Activated CD4-positive, alpha-beta memory T cell treated with anti-CD3 and anti-CD28 coated beads for 36 hours (primary cell): ENCODE results near the gene POLD2. TPM values are rescaled to one million over a fixed set of nuclear protein-coding genes. Genes with fewer than 3 reads are reported as not detected.
A peak's percentile ranks its signal among the peaks of the same experiment; 100 is the strongest.

Experiments
- CTCF ChIA-PET: fragments of 350-600 bp; sonication (Branson Sonifier 250); formaldehyde crosslinking; loops from one replicate; lab custom pipeline; 2021; ENCODE audit warnings: antibody characterized with exemption, inconsistent platforms; lab: Charles Lee
- POLR2A ChIA-PET: fragments of 350-600 bp; sonication (Branson Sonifier 250); formaldehyde crosslinking; loops from one replicate; lab custom pipeline; 2021; ENCODE audit warnings: antibody characterized with exemption; lab: Charles Lee
- DNase-seq: peaks from one replicate; pipeline ENCODE4 v3.0.0-alpha.2; 2020
- H3K27ac Mint-ChIP-seq: one replicate; pipeline ENCODE4 v1.8.0; 2021; ENCODE audit warnings: mixed read lengths
- H3K27me3 Mint-ChIP-seq: one replicate; pipeline ENCODE4 v1.8.0; 2021; ENCODE audit warnings: mixed read lengths
- H3K36me3 Mint-ChIP-seq: one replicate; pipeline ENCODE4 v1.8.0; 2021; ENCODE audit warnings: mixed read lengths
- H3K4me1 Mint-ChIP-seq: one replicate; pipeline ENCODE4 v1.8.0; 2021; ENCODE audit warnings: low read depth, mixed read lengths
- H3K4me3 Mint-ChIP-seq: one replicate; pipeline ENCODE4 v1.8.0; 2021; ENCODE audit warnings: mild to moderate bottlenecking, mixed read lengths
- H3K9me3 Mint-ChIP-seq: one replicate; pipeline ENCODE4 v1.8.0; 2021; ENCODE audit warnings: mixed read lengths
- intact Hi-C: fragments of 100-400 bp; cut with micrococcal nuclease; formaldehyde crosslinking; loops from one replicate; pipeline ENCODE4 v1.15.1; 2023
- total RNA-seq, 2 experiments: library from RNA; stranded (reverse); gene quantifications; one replicate each; pipeline ENCODE4 v1.2.3, GENCODE V29; 2021

The POLD2 gene
- total RNA-seq, 2 experiments from 2014 or later = 189 to 212 TPM

- Mint-ChIP-seq H3K27me3 (no peaks in the 10 kb centered on the region), H3K36me3 (peaks cover 46% of the 10 kb centered on the region), H3K4me3 (no peak overlapping the region), H3K4me1 (peaks cover 21% of the 10 kb centered on the region), H3K9me3 (no peaks in the 10 kb centered on the region), H3K27ac (no peak overlapping the region)
- ChIA-PET POLR2A (interaction anchor here (1.0 to 1.3 kb wide), 2 partner anchors 8 to 11 kb away, joined by 3 to 4 read pairs; no protein-coding TSS in a partner anchor), CTCF (interaction anchor here (0.9 to 1.0 kb wide), 2 partner anchors 11 to 24 kb away, joined by 3 read pairs; no protein-coding TSS in a partner anchor)
- no peak for DNase-seq
- intact Hi-C loops = no loop called here
Measured at GRCh38 chr7:44075296-44076075, 47.9 kb downstream of the POLD2 start.

- H3K9me3 Mint-ChIP-seq = no peaks in the 10 kb centered on the region
- CTCF ChIA-PET = interaction anchor here (0.9 kb wide), 1 partner anchor 13 kb away, joined by 3 read pairs; no protein-coding TSS in a partner anchor
- no peaks in the 10 kb centered on the region for H3K27me3 Mint-ChIP-seq
- intact Hi-C loops = no loop called here
- H3K4me3 Mint-ChIP-seq = no peak overlapping the region
- peaks cover 41% of the 10 kb centered on the region for H3K36me3 Mint-ChIP-seq
- DNase-seq = no peak
- peaks cover 11% of the 10 kb centered on the region for H3K4me1 Mint-ChIP-seq
- H3K27ac Mint-ChIP-seq = no peak overlapping the region
- POLR2A ChIA-PET = no interaction called here
Measured at GRCh38 chr7:44074349-44074695, 49.0 kb downstream of the POLD2 start.

- H3K4me3 Mint-ChIP-seq = no peak overlapping the region
- intact Hi-C loops = no loop called here
- H3K9me3 Mint-ChIP-seq = no peaks in the 10 kb centered on the region
- POLR2A ChIA-PET = no interaction called here
- CTCF ChIA-PET = no interaction called here
- H3K4me1 Mint-ChIP-seq = peaks cover 12% of the 10 kb centered on the region
- no peak overlapping the region for H3K27ac Mint-ChIP-seq
- H3K27me3 Mint-ChIP-seq = no peaks in the 10 kb centered on the region
- peaks cover 38% of the 10 kb centered on the region for H3K36me3 Mint-ChIP-seq
- peak; percentile 60 for DNase-seq
Measured at GRCh38 chr7:44073664-44074348, 49.5 kb downstream of the POLD2 start.

- no peaks in the 10 kb centered on the region for H3K27me3 Mint-ChIP-seq
- DNase-seq = peak; percentile 55
- intact Hi-C loops = no loop called here
- H3K4me1 Mint-ChIP-seq = peaks cover 8% of the 10 kb centered on the region
- CTCF ChIA-PET = interaction anchor here (0.8 to 1.0 kb wide), 2 partner anchors 21 to 22 kb away, joined by 4 to 5 read pairs; no protein-coding TSS in a partner anchor
- H3K4me3 Mint-ChIP-seq = no peak overlapping the region
- H3K27ac Mint-ChIP-seq = no peak overlapping the region
- POLR2A ChIA-PET = no interaction called here
- no peaks in the 10 kb centered on the region for H3K9me3 Mint-ChIP-seq
- H3K36me3 Mint-ChIP-seq = peaks cover 28% of the 10 kb centered on the region
Measured at GRCh38 chr7:44072364-44073231, 50.8 kb downstream of the POLD2 start.

GRCh38 chr7:44071726-44072363, 51.5 kb downstream of the POLD2 start:
- Mint-ChIP-seq H3K27me3 (no peaks in the 10 kb centered on the region), H3K4me3 (no peak overlapping the region), H3K36me3 (peaks cover 23% of the 10 kb centered on the region), H3K27ac (no peak overlapping the region), H3K4me1 (peaks cover 10% of the 10 kb centered on the region), H3K9me3 (no peaks in the 10 kb centered on the region)
- intact Hi-C loops = no loop called here
- ChIA-PET POLR2A (no interaction called here), CTCF (interaction anchor here (1.0 kb wide), 1 partner anchor 20 kb away, joined by 5 read pairs; no protein-coding TSS in a partner anchor)
- DNase-seq = no peak

- peaks cover 35% of the 10 kb centered on the region for H3K4me1 Mint-ChIP-seq
- no peak for DNase-seq
- no peak overlapping the region for H3K4me3 Mint-ChIP-seq
- H3K27ac Mint-ChIP-seq = no peak overlapping the region
- ChIA-PET POLR2A (interaction anchor here (0.8 to 2.3 kb wide), 4 partner anchors 8 to 44 kb away, joined by 4 to 19 read pairs (median 6); partner anchors contain the start of gene DBNL), CTCF (interaction anchor here (0.9 to 1.1 kb wide), 2 partner anchors 23 to 37 kb away, joined by 3 read pairs; no protein-coding TSS in a partner anchor)
- no peaks in the 10 kb centered on the region for H3K27me3 Mint-ChIP-seq
- H3K36me3 Mint-ChIP-seq = peaks cover 12% of the 10 kb centered on the region
- H3K9me3 Mint-ChIP-seq = no peaks in the 10 kb centered on the region
- intact Hi-C loops = loop anchor here (2.0 kb wide), 1 partner anchor 21 kb away; no protein-coding TSS in a partner anchor
Measured at GRCh38 chr7:44068054-44068453, 55.3 kb downstream of the POLD2 start.

- Mint-ChIP-seq H3K27me3 (no peaks in the 10 kb centered on the region), H3K4me3 (no peak overlapping the region), H3K27ac (no peak overlapping the region), H3K36me3 (peaks cover 6% of the 10 kb centered on the region), H3K9me3 (no peaks in the 10 kb centered on the region), H3K4me1 (peaks cover 35% of the 10 kb centered on the region)
- no peak for DNase-seq
- CTCF ChIA-PET = no interaction called here
- POLR2A ChIA-PET = interaction anchor here (0.6 to 2.3 kb wide), 5 partner anchors 9 to 517 kb away, joined by 3 to 19 read pairs (median 4); partner anchors contain the start of gene DBNL
- intact Hi-C loops = no loop called here
Measured at GRCh38 chr7:44067064-44067951, 56.0 kb downstream of the POLD2 start.

- DNase-seq = no peak
- no peaks in the 10 kb centered on the region for H3K27me3 Mint-ChIP-seq
- no peaks in the 10 kb centered on the region for H3K36me3 Mint-ChIP-seq
- intact Hi-C loops = no loop called here
- no peaks in the 10 kb centered on the region for H3K9me3 Mint-ChIP-seq
- no peak overlapping the region for H3K27ac Mint-ChIP-seq
- POLR2A ChIA-PET = interaction anchor here (1.8 to 2.3 kb wide), 2 partner anchors 13 to 45 kb away, joined by 4 to 19 read pairs; no protein-coding TSS in a partner anchor
- H3K4me1 Mint-ChIP-seq = peaks cover 35% of the 10 kb centered on the region
- CTCF ChIA-PET = no interaction called here
- H3K4me3 Mint-ChIP-seq = no peak overlapping the region
Measured at GRCh38 chr7:44066494-44067063, 56.8 kb downstream of the POLD2 start.

- ChIA-PET CTCF (no interaction called here), POLR2A (no interaction called here)
- no peaks in the 10 kb centered on the region for H3K9me3 Mint-ChIP-seq
- intact Hi-C loops = no loop called here
- no peak overlapping the region for H3K27ac Mint-ChIP-seq
- H3K27me3 Mint-ChIP-seq = no peaks in the 10 kb centered on the region
- no peak for DNase-seq
- peaks cover 33% of the 10 kb centered on the region for H3K4me1 Mint-ChIP-seq
- H3K36me3 Mint-ChIP-seq = no peaks in the 10 kb centered on the region
- H3K4me3 Mint-ChIP-seq = no peak overlapping the region
Measured at GRCh38 chr7:44066111-44066460, 57.3 kb downstream of the POLD2 start.

- H3K36me3 Mint-ChIP-seq = no peaks in the 10 kb centered on the region
- DNase-seq = peak; percentile 37
- H3K27me3 Mint-ChIP-seq = no peaks in the 10 kb centered on the region
- H3K27ac Mint-ChIP-seq = peak within 1 kb of the TSS; percentile 44
- CTCF ChIA-PET = no interaction called here
- intact Hi-C loops = no loop called here
- H3K4me3 Mint-ChIP-seq = no peak within 1 kb of the TSS
- H3K9me3 Mint-ChIP-seq = no peaks in the 10 kb centered on the region
- H3K4me1 Mint-ChIP-seq = peaks cover 33% of the 10 kb centered on the region
- POLR2A ChIA-PET = no interaction called here
Measured at GRCh38 chr7:44065431-44066110, 57.8 kb downstream of the POLD2 start, which contains the start of gene PGAM2. TSS of gene PGAM2 (minus strand) at chr7:44065567. CDS start at chr7:44065529, 38 bp downstream.
